Measurements from ENCODE around the gene TSLP. TPM values are rescaled to one million over a fixed set of nuclear protein-coding genes. Genes with fewer than 3 reads are reported as not detected.

Gene TSLP
- total RNA-seq, 1 donor from 2014 or later, result not detected

GRCh38 chr5:111060169-111060568, 11.3 kb upstream of the TSLP start:
- Mint-ChIP-seq H3K4me3 (ENCODE audit: unreplicated experiment) (no peak overlapping the region), H3K36me3 (ENCODE audit: unreplicated experiment) (no peaks in the 10 kb centered on the region), H3K4me1 (ENCODE audit: unreplicated experiment) (no peaks in the 10 kb centered on the region), H3K9me3 (ENCODE audit: unreplicated experiment) (peaks cover 7% of the 10 kb centered on the region), H3K27me3 (ENCODE audit: unreplicated experiment) (peaks cover 47% of the 10 kb centered on the region), H3K27ac (ENCODE audit: unreplicated experiment) (no peak overlapping the region)
- no peak for TF ChIP-seq CTCF (IDR thresholded peaks at IDR 0.05)
- DNase-seq (ENCODE audit: extremely low spot score, unreplicated experiment), result no peak

GRCh38 chr5:111061618-111062017, 9.9 kb upstream of the TSLP start:
- H3K36me3 Mint-ChIP-seq (ENCODE audit: unreplicated experiment), result no peaks in the 10 kb centered on the region
- H3K27me3 Mint-ChIP-seq (ENCODE audit: unreplicated experiment), result peaks cover 51% of the 10 kb centered on the region
- no peak overlapping the region for H3K27ac Mint-ChIP-seq (ENCODE audit: unreplicated experiment)
- H3K4me3 Mint-ChIP-seq (ENCODE audit: unreplicated experiment), result no peak overlapping the region
- TF ChIP-seq CTCF (IDR thresholded peaks at IDR 0.05), result no peak
- H3K9me3 Mint-ChIP-seq (ENCODE audit: unreplicated experiment), result peaks cover 4% of the 10 kb centered on the region
- no peaks in the 10 kb centered on the region for H3K4me1 Mint-ChIP-seq (ENCODE audit: unreplicated experiment)
- no peak for DNase-seq (ENCODE audit: extremely low spot score, unreplicated experiment)

DNA sequence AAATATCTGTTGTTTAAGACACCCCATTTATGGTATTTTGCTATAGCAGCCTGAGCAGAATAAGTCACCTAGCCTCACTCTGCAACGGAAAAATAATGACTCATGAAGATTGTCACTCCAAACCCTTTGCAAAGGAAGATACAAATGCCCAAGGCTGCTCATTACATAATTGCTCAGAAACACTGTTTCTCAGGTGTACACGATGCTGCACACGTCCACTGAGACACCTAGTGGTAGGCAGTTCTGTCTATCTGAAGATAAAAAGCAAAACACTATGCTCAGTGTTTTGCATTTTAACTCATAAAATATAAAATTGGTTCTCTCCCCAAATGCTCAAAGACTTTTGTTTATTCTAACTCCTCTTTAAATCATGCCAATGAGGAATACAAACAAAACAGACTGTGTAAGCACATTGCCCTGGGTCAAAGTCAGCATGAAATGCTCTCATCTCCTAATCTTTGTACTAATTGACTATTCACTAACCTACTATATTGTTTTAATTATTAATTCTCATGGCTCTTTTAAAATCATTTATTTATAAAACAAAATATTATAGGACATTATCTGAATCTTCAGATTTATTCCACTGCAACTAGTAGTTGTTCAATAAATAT, 7.7 kb upstream of the TSLP start:
- H3K9me3 Mint-ChIP-seq (ENCODE audit: unreplicated experiment), result peaks cover 2% of the 10 kb centered on the region
- DNase-seq (ENCODE audit: extremely low spot score, unreplicated experiment), result no peak
- TF ChIP-seq CTCF (IDR thresholded peaks at IDR 0.05), result peak; percentile 45
- H3K4me3 Mint-ChIP-seq (ENCODE audit: unreplicated experiment), result no peak overlapping the region
- H3K36me3 Mint-ChIP-seq (ENCODE audit: unreplicated experiment), result no peaks in the 10 kb centered on the region
- H3K27ac Mint-ChIP-seq (ENCODE audit: unreplicated experiment), result no peak overlapping the region
- H3K27me3 Mint-ChIP-seq (ENCODE audit: unreplicated experiment), result peaks cover 56% of the 10 kb centered on the region
- no peaks in the 10 kb centered on the region for H3K4me1 Mint-ChIP-seq (ENCODE audit: unreplicated experiment)

- no peak for DNase-seq (ENCODE audit: extremely low spot score, unreplicated experiment)
- Mint-ChIP-seq H3K36me3 (ENCODE audit: unreplicated experiment) (no peaks in the 10 kb centered on the region), H3K9me3 (ENCODE audit: unreplicated experiment) (no peaks in the 10 kb centered on the region), H3K4me1 (ENCODE audit: unreplicated experiment) (peaks cover 14% of the 10 kb centered on the region), H3K27ac (ENCODE audit: unreplicated experiment) (no peak overlapping the region), H3K27me3 (ENCODE audit: unreplicated experiment) (peaks cover 75% of the 10 kb centered on the region), H3K4me3 (ENCODE audit: unreplicated experiment) (no peak overlapping the region)
- no peak for TF ChIP-seq CTCF (IDR thresholded peaks at IDR 0.05)
These were observed 5.1 kb upstream of the TSLP start for GRCh38 chr5:111066261-111066938.

DNA sequence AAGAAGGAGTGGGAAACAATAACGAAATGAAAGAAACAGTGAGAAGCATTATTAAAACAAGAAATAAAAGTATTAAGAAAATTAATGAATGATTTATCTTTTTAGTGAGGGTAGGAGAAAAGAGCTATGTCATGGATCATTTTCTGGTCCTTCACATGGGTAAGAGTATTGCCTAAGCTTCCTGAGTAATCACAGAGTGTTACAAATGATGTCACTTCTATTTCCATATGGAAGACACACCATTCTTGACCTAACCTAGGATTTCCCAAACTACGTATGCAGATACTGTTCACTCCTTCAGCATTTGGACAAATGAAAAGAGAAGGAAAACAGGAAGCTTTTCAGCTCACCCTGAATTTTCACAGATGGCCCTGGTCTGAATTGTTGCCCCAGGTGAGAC, 3.3 kb upstream of the TSLP start:
- Mint-ChIP-seq H3K4me1 (ENCODE audit: unreplicated experiment) (peaks cover 20% of the 10 kb centered on the region), H3K27ac (ENCODE audit: unreplicated experiment) (no peak overlapping the region), H3K36me3 (ENCODE audit: unreplicated experiment) (no peaks in the 10 kb centered on the region), H3K4me3 (ENCODE audit: unreplicated experiment) (no peak overlapping the region), H3K27me3 (ENCODE audit: unreplicated experiment) (peaks cover 91% of the 10 kb centered on the region), H3K9me3 (ENCODE audit: unreplicated experiment) (no peaks in the 10 kb centered on the region)
- no peak for TF ChIP-seq CTCF (IDR thresholded peaks at IDR 0.05)
- no peak for DNase-seq (ENCODE audit: extremely low spot score, unreplicated experiment)
